ENCODE data around the gene CGNL1. TPM values are rescaled to one million over a fixed set of nuclear protein-coding genes. Genes with fewer than 3 reads are reported as not detected.

The CGNL1 gene
- polyA plus RNA-seq, 1 of the 3 experiments (the other 2 are of a cell fraction): 0.23 TPM

GRCh38 chr15:57422113-57422754, 45.9 kb downstream of the CGNL1 start:
- Histone ChIP-seq H2AFZ (ENCODE audit: low read depth) (no peak overlapping the region), H4K20me1 (ENCODE audit: insufficient read depth) (no peaks in the 10 kb centered on the region), H3K9me3 (no peaks in the 10 kb centered on the region), H3K4me2 (no peak overlapping the region), H3K4me3 (ENCODE audit: low read depth in 2 of 2, low read length in 1 of 2) (no peak overlapping the region), H3K36me3 (replicated peaks in 1 of 2; ENCODE audit: control insufficient read depth in 1 of 2, insufficient read depth in 2 of 2, low read length in 1 of 2) (no peaks in the 10 kb centered on the region), H3F3A (replicated peaks; ENCODE audit: insufficient read depth) (no peaks in the 10 kb centered on the region), H3K9me2 (no peaks in the 10 kb centered on the region), H3K9ac (no peak overlapping the region), H3K27me3 (ENCODE audit: insufficient read depth) (no peaks in the 10 kb centered on the region), H3K79me2 (ENCODE audit: insufficient read depth) (no peaks in the 10 kb centered on the region), H3K4me1 (ENCODE audit: control insufficient read depth in 1 of 2, insufficient read depth in 2 of 2, low read depth in 1 of 2, low read length in 1 of 2) (peaks cover 0 to 4% of the 10 kb centered on the region in 2 experiments; a peak in 1 of 4 replicates), H3K27ac (ENCODE audit: low read depth in 2 of 2, low read length in 1 of 2) (no peak overlapping the region)
- ChIA-PET POLR2A (no interaction called here), CTCF (no interaction called here)
- no peak for DNase-seq
- TF ChIP-seq GATA2 (CRISPR knock-in tag; IDR thresholded peaks at IDR 0.05): no peak
- no peak for TF ChIP-seq RFX5 (IDR thresholded peaks at IDR 0.05; ENCODE audit: low read length)
- TF ChIP-seq RAD21 (IDR thresholded peaks at IDR 0.05; ENCODE audit: low read length): no peak
- TF ChIP-seq RXRA (IDR thresholded peaks at IDR 0.05; ENCODE audit: borderline replicate concordance, low read depth): no peak
- no peak for TF ChIP-seq ZBTB33 (IDR thresholded peaks at IDR 0.05; ENCODE audit: borderline replicate concordance, low read depth)
- no peak for TF ChIP-seq TEAD4 (IDR thresholded peaks at IDR 0.05; ENCODE audit: borderline replicate concordance, insufficient read depth)
- no peak for TF ChIP-seq TCF12 (IDR thresholded peaks at IDR 0.05)
- TF ChIP-seq MXI1 (IDR thresholded peaks at IDR 0.05; ENCODE audit: low read depth, low read length): no peak
- TF ChIP-seq USF1 (IDR thresholded peaks at IDR 0.05; ENCODE audit: borderline replicate concordance, low read depth): no peak
- TF ChIP-seq GABPA (IDR thresholded peaks at IDR 0.05; ENCODE audit: low read depth): no peak
- TF ChIP-seq FOSL2 (IDR thresholded peaks at IDR 0.05; ENCODE audit: borderline replicate concordance, low read depth): no peak
- TF ChIP-seq RCOR1 (IDR thresholded peaks at IDR 0.05; ENCODE audit: low read length): no peak
- TF ChIP-seq EP300 (IDR thresholded peaks at IDR 0.05; ENCODE audit: borderline replicate concordance in 1 of 2, low read depth in 1 of 2, low read length in 1 of 2): no peak
- TF ChIP-seq EZH2phosphoT487 (IDR thresholded peaks at IDR 0.05; ENCODE audit: borderline replicate concordance, low read depth): no peak
- TF ChIP-seq SMC3 (IDR thresholded peaks at IDR 0.05; ENCODE audit: low read depth, low read length): no peak
- no peak for TF ChIP-seq FOXJ3 (CRISPR knock-in tag; IDR thresholded peaks at IDR 0.05)
- TF ChIP-seq PBX3 (IDR thresholded peaks at IDR 0.05): no peak
- no peak for TF ChIP-seq YY1 (IDR thresholded peaks at IDR 0.05; ENCODE audit: low read depth)
- no peak for TF ChIP-seq ELF1 (IDR thresholded peaks at IDR 0.05)
- 50% methylated on average over 2 of the region's 2 CpGs for WGBS (ENCODE audit: low lambda C conversion rate)
